Measurements from ENCODE around the gene METTL16. TPM values are rescaled to one million over a fixed set of nuclear protein-coding genes. Genes with fewer than 3 reads are reported as not detected.

Gene METTL16
- total and polyA plus RNA-seq, 9 of the 15 experiments (the other 6 are each of a cell fraction or from before 2014, with no cell fraction given) = 12.1 to 30.5 (median 19.8) TPM

DNA sequence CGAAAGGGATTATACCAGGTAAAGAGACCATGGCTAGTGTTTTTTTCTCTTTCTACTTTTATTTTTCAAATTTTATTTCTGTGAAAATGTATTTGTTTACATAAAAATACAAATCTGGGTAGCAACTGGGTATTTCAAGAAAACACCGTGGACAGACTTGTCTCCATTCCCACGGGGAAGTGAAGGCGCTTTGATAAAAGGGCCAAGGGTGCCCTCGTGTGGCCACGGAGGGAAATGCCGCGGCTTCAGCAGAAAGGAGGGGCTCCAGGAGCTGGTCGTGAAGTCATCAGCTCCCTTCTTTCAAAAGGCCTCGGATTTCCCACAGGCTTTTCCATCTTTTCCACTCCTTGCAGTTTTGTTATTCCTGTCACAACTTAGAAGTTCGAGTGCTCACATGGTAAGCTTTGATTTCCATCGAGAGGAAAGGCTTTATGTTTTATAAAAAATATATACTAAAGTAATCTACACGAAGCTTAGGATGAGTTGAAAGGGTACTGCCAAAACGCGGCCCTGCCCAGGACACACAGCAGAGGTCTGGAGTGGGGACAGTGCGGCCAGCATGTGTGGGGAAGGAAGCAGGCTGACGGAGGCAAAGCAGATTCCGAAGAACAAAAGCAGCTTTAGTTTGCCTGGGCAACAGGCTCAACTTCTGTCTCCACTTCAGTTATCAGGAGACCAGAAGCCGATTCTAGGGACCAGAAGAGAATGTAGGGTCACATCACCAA, 95.5 kb downstream of the METTL16 start (continued):
- TF ChIP-seq ZBTB7A (IDR thresholded peaks at IDR 0.05; ENCODE audit: borderline replicate concordance, control insufficient read depth, low read depth, low read length) = no peak
- TF ChIP-seq PYGO2 (tag; IDR thresholded peaks at IDR 0.05) = no peak
- TF ChIP-seq ARID2 (IDR thresholded peaks at IDR 0.05) = 0 out of 2 replicates have a peak, but pooled peaks have one; percentile 16
- TF ChIP-seq, protein P1, sequence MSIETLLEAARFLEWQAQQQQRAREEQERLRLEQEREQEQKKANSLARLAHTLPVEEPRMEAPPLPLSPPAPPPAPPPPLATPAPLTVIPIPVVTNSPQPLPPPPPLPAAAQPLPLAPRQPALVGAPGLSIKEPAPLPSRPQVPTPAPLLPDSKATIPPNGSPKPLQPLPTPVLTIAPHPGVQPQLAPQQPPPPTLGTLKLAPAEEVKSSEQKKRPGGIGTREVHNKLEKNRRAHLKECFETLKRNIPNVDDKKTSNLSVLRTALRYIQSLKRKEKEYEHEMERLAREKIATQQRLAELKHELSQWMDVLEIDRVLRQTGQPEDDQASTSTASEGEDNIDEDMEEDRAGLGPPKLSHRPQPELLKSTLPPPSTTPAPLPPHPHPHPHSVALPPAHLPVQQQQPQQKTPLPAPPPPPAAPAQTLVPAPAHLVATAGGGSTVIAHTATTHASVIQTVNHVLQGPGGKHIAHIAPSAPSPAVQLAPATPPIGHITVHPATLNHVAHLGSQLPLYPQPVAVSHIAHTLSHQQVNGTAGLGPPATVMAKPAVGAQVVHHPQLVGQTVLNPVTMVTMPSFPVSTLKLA (conservative IDR thresholded peaks at IDR 0.05) = 0 out of 4 replicates have a peak, but pooled peaks of 1 of the 2 experiments have one; percentile 26
- TF ChIP-seq, protein P2, sequence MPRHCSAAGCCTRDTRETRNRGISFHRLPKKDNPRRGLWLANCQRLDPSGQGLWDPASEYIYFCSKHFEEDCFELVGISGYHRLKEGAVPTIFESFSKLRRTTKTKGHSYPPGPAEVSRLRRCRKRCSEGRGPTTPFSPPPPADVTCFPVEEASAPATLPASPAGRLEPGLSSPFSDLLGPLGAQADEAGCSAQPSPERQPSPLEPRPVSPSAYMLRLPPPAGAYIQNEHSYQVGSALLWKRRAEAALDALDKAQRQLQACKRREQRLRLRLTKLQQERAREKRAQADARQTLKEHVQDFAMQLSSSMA (CRISPR knock-in tag; IDR thresholded peaks at IDR 0.05) = no peak
- TF ChIP-seq DMBX1 (CRISPR knock-in tag; IDR thresholded peaks at IDR 0.05; ENCODE audit: borderline replicate concordance) = no peak
- no peak for TF ChIP-seq KLF13 (tag; IDR thresholded peaks at IDR 0.05; ENCODE audit: borderline replicate concordance, low read depth)
- TF ChIP-seq ZNF224 (CRISPR knock-in tag; IDR thresholded peaks at IDR 0.05) = no peak
- TF ChIP-seq, protein P3, sequence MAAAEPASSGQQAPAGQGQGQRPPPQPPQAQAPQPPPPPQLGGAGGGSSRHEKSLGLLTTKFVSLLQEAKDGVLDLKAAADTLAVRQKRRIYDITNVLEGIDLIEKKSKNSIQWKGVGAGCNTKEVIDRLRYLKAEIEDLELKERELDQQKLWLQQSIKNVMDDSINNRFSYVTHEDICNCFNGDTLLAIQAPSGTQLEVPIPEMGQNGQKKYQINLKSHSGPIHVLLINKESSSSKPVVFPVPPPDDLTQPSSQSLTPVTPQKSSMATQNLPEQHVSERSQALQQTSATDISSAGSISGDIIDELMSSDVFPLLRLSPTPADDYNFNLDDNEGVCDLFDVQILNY (CRISPR knock-in tag; IDR thresholded peaks at IDR 0.05) = no peak
- no peak for TF ChIP-seq ASH1L (IDR thresholded peaks at IDR 0.05; ENCODE audit: borderline replicate concordance, low read depth, partially characterized antibody)
- no peak for TF ChIP-seq MBD2 (IDR thresholded peaks at IDR 0.05; ENCODE audit: borderline replicate concordance, low read depth)
- TF ChIP-seq BDP1 (IDR thresholded peaks at IDR 0.05; ENCODE audit: insufficient read depth, insufficient read length) = no peak
- TF ChIP-seq, protein P4, sequence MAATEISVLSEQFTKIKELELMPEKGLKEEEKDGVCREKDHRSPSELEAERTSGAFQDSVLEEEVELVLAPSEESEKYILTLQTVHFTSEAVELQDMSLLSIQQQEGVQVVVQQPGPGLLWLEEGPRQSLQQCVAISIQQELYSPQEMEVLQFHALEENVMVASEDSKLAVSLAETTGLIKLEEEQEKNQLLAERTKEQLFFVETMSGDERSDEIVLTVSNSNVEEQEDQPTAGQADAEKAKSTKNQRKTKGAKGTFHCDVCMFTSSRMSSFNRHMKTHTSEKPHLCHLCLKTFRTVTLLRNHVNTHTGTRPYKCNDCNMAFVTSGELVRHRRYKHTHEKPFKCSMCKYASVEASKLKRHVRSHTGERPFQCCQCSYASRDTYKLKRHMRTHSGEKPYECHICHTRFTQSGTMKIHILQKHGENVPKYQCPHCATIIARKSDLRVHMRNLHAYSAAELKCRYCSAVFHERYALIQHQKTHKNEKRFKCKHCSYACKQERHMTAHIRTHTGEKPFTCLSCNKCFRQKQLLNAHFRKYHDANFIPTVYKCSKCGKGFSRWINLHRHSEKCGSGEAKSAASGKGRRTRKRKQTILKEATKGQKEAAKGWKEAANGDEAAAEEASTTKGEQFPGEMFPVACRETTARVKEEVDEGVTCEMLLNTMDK (IDR thresholded peaks at IDR 0.05; ENCODE audit: borderline replicate concordance, insufficient read depth, low read depth, low read length, poor library complexity, severe bottlenecking) = peak; percentile 47
- TF ChIP-seq, protein P5, sequence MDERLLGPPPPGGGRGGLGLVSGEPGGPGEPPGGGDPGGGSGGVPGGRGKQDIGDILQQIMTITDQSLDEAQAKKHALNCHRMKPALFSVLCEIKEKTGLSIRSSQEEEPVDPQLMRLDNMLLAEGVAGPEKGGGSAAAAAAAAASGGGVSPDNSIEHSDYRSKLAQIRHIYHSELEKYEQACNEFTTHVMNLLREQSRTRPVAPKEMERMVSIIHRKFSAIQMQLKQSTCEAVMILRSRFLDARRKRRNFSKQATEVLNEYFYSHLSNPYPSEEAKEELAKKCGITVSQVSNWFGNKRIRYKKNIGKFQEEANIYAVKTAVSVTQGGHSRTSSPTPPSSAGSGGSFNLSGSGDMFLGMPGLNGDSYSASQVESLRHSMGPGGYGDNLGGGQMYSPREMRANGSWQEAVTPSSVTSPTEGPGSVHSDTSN (CRISPR knock-in tag; IDR thresholded peaks at IDR 0.05; ENCODE audit: low read depth) = no peak
- TF ChIP-seq, protein P5 (tag; conservative IDR thresholded peaks at IDR 0.05; ENCODE audit: low read depth) = no peak
- TF ChIP-seq, protein P6, sequence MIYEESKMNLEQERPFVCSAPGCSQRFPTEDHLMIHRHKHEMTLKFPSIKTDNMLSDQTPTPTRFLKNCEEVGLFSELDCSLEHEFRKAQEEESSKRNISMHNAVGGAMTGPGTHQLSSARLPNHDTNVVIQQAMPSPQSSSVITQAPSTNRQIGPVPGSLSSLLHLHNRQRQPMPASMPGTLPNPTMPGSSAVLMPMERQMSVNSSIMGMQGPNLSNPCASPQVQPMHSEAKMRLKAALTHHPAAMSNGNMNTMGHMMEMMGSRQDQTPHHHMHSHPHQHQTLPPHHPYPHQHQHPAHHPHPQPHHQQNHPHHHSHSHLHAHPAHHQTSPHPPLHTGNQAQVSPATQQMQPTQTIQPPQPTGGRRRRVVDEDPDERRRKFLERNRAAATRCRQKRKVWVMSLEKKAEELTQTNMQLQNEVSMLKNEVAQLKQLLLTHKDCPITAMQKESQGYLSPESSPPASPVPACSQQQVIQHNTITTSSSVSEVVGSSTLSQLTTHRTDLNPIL (CRISPR knock-in tag; IDR thresholded peaks at IDR 0.05) = no peak

All from K562 (cell line).